Measurements from ENCODE around the gene PRDM11. TPM values are rescaled to one million over a fixed set of nuclear protein-coding genes. Genes with fewer than 3 reads are reported as not detected.

PRDM11 gene
- total RNA-seq: 1 to 10 TPM; 2.3 to 3.8 TPM

GRCh38 chr11:45146072-45147016, at the start of gene PRDM11:
Gene PRDM11 (plus strand): TSS chr11:45146639. CDS start chr11:45181767, 35,128 bp downstream.

Other genes with a start within 250 kb of the PRDM11 start
- 1 to 10 TPM; 4.1 to 7.7 TPM for gene TP53I11, start 195.8 kb upstream of the PRDM11 start, total RNA-seq
- under 1 TPM in 1 of 2 donors, not detected in 1; under 0.01 TPM for gene SYT13, start 139.7 kb downstream of the PRDM11 start, total RNA-seq